WTC11 (cell line): ENCODE results near the gene PDZD2. TPM values are rescaled to one million over a fixed set of nuclear protein-coding genes. Genes with fewer than 3 reads are reported as not detected.
"Not testable (repeated sequence)": the region's sequence is repeated elsewhere in the genome, so short reads cannot be mapped to it uniquely, and the experiment has no call there.

ENCODE experiments used
- ATAC-seq: fragments of 200-7000 bp; cut with Tn5 transposase; 2 replicates; pipeline ENCODE4 v1.10.0; 2021; ENCODE audit warnings: mild to moderate bottlenecking, moderate library complexity
- CTCF ChIA-PET: fragments of 300-600 bp; sonication (Branson Sonifier 250); formaldehyde crosslinking; loops from one replicate; lab custom pipeline; 2021; ENCODE audit warnings: antibody characterized with exemption; lab: Charles Lee
- POLR2A ChIA-PET: fragments of 350-600 bp; sonication (Branson Sonifier 250); formaldehyde crosslinking; loops from one replicate; lab custom pipeline; 2021; ENCODE audit warnings: antibody characterized with exemption; lab: Charles Lee
- DNase-seq: peaks from one replicate; pipeline ENCODE4 v3.0.0; 2021; ENCODE audit warnings: low spot score
- H3K27ac Mint-ChIP-seq: 2 replicates; pipeline ENCODE4 v1.8.0; 2021; ENCODE audit warnings: mixed read lengths
- H3K27me3 Mint-ChIP-seq: 2 replicates; pipeline ENCODE4 v1.8.0; 2021; ENCODE audit warnings: low read depth, mild to moderate bottlenecking, moderate library complexity, mixed read lengths
- H3K36me3 Mint-ChIP-seq: 2 replicates; pipeline ENCODE4 v1.8.0; 2021; ENCODE audit warnings: mixed read lengths
- H3K4me1 Mint-ChIP-seq: 2 replicates; pipeline ENCODE4 v1.8.0; 2022; ENCODE audit warnings: mixed read lengths
- H3K4me3 Mint-ChIP-seq: 2 replicates; pipeline ENCODE4 v1.8.0; 2021; ENCODE audit warnings: mild to moderate bottlenecking, moderate library complexity, mixed read lengths
- H3K9me3 Mint-ChIP-seq: 2 replicates; pipeline ENCODE4 v1.8.0; 2021; ENCODE audit warnings: mixed read lengths
- CBFB ChIP-seq: sonication (generic); formaldehyde crosslinking; IDR thresholded peaks from 2 replicates; pipeline ENCODE4 v1.8.1; 2022; ENCODE audit warnings: mild to moderate bottlenecking, low read depth, missing genetic modification reagents
- ERG ChIP-seq: fragments of 250-450 bp; sonication (Bioruptor Pico); IDR thresholded peaks from 2 replicates; pipeline ENCODE4 v1.8.0; 2021; ENCODE audit warnings: mild to moderate bottlenecking
- JAZF1 ChIP-seq: fragments of 250-450 bp; sonication (Bioruptor Pico); IDR thresholded peaks from 2 replicates; pipeline ENCODE4 v1.9.0; 2021; ENCODE audit warnings: moderate library complexity, mild to moderate bottlenecking, inconsistent platforms
- JUN ChIP-seq: sonication (generic); formaldehyde crosslinking; IDR thresholded peaks from 2 replicates; pipeline ENCODE4 v1.8.0; 2023; ENCODE audit warnings: mild to moderate bottlenecking, missing genetic modification reagents
- MLX ChIP-seq: sonication (generic); formaldehyde crosslinking; IDR thresholded peaks from 2 replicates; pipeline ENCODE4 v1.8.1; 2023; ENCODE audit warnings: mild to moderate bottlenecking, missing genetic modification reagents, moderate library complexity
- SP1 ChIP-seq: sonication (generic); formaldehyde crosslinking; conservative IDR thresholded peaks from 2 replicates; pipeline ENCODE4 v1.8.1; 2022; ENCODE audit warnings: missing genetic modification reagents
- TEAD4 ChIP-seq: sonication (generic); formaldehyde crosslinking; IDR thresholded peaks from 2 replicates; pipeline ENCODE4 v1.8.0; 2022; ENCODE audit warnings: mild to moderate bottlenecking, missing genetic modification reagents
- TP53 ChIP-seq: sonication (generic); formaldehyde crosslinking; IDR thresholded peaks from 2 replicates; pipeline ENCODE4 v1.8.1; 2023; ENCODE audit warnings: mild to moderate bottlenecking, missing genetic modification reagents
- USF2 ChIP-seq: sonication (generic); formaldehyde crosslinking; IDR thresholded peaks from 2 replicates; pipeline ENCODE4 v1.8.1; 2023; ENCODE audit warnings: mild to moderate bottlenecking, missing genetic modification reagents, moderate library complexity
- ZNF219 ChIP-seq: sonication (generic); formaldehyde crosslinking; IDR thresholded peaks from 2 replicates; pipeline ENCODE4 v1.8.0; 2023; ENCODE audit warnings: missing genetic modification reagents, mild to moderate bottlenecking, borderline replicate concordance
- ZNF396 ChIP-seq: fragments of 250-450 bp; sonication (Bioruptor Pico); IDR thresholded peaks from 2 replicates; pipeline ENCODE4 v1.8.0; 2021; ENCODE audit warnings: mild to moderate bottlenecking, moderate library complexity, borderline replicate concordance
- ZNF423 ChIP-seq: fragments of 250-450 bp; sonication (Bioruptor Pico); IDR thresholded peaks from 2 replicates; pipeline ENCODE4 v2.1.2; 2022; ENCODE audit warnings: mild to moderate bottlenecking, moderate library complexity
- ZNF425 ChIP-seq: fragments of 250-450 bp; sonication (Bioruptor Pico); conservative IDR thresholded peaks from 2 replicates; pipeline ENCODE4 v1.9.0; 2021; ENCODE audit warnings: mild to moderate bottlenecking
- total RNA-seq: library from RNA; stranded (reverse); gene quantifications from 3 replicates; pipeline ENCODE4 v1.2.3, GENCODE V29; 2021
- TF ChIP-seq, protein P1 (sequence below): fragments of 250-450 bp; sonication (Bioruptor Pico); IDR thresholded peaks from 2 replicates; pipeline ENCODE4 v1.9.0; 2021; ENCODE audit warnings: moderate library complexity, mild to moderate bottlenecking, inconsistent platforms, borderline replicate concordance
- TF ChIP-seq, protein P2 (sequence below): sonication (generic); formaldehyde crosslinking; IDR thresholded peaks from 2 replicates; pipeline ENCODE4 v1.8.0; 2023; ENCODE audit warnings: missing genetic modification reagents, mild to moderate bottlenecking, borderline replicate concordance
- TF ChIP-seq, protein P3 (sequence below): sonication (generic); formaldehyde crosslinking; IDR thresholded peaks from 2 replicates; pipeline ENCODE4 v1.8.0; 2023; ENCODE audit warnings: missing genetic modification reagents

Gene PDZD2
- total RNA-seq, 1 experiment from 2014 or later: 11.4 TPM

DNA sequence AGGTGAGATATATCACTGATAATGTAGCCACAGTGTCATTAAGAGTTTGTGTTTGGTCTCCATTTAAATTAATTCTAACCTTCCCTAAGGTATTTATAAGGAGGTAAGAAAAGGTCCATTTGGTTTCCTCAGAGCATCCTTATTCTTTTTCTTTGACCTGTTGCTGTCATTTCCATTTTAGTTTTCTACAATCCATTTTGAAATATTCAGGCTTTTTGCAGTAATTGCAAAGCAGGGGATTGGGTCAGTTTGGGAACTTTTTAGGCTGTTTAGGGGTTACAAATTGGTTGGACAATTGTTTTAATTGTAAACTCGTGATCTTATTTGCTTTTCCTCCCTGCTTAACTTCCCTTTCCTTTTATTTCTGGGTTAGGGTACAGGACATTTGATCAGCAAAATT lies 42.6 kb upstream of the PDZD2 start:
- ATAC-seq (no peak), DNase-seq (no peak)
- Mint-ChIP-seq H3K9me3 (peaks cover 6% of the 10 kb centered on the region; the same call in 1 of the 2 replicates), H3K27me3 (no peaks in the 10 kb centered on the region), H3K27ac (no peak overlapping the region), H3K36me3 (no peaks in the 10 kb centered on the region), H3K4me3 (no peak overlapping the region), H3K4me1 (peaks cover 9% of the 10 kb centered on the region)
- ChIA-PET CTCF (no interaction called here), POLR2A (no interaction called here)
- TF ChIP-seq ZNF425: no peak
- TF ChIP-seq TEAD4 (CRISPR knock-in tag): no peak
- no peak for TF ChIP-seq JAZF1
- TF ChIP-seq JUN (CRISPR knock-in tag): no peak
- no peak for TF ChIP-seq ZNF219 (CRISPR knock-in tag)
- no peak for TF ChIP-seq SP1 (CRISPR knock-in tag)

- POLR2A ChIA-PET: interaction anchor here (0.6 kb wide), 2 partner anchors 168 to 276 kb away, joined by 3 to 5 read pairs; no protein-coding TSS in a partner anchor
- no peak for TF ChIP-seq ERG (CRISPR knock-in tag)
- TF ChIP-seq, protein P1, sequence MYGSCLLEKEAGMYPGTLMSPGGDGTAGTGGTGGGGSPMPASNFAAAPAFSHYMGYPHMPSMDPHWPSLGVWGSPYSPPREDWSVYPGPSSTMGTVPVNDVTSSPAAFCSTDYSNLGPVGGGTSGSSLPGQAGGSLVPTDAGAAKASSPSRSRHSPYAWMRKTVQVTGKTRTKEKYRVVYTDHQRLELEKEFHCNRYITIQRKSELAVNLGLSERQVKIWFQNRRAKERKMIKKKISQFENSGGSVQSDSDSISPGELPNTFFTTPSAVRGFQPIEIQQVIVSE (CRISPR knock-in tag): no peak
- no peak for ATAC-seq
- Mint-ChIP-seq H3K4me1 (peaks cover 9% of the 10 kb centered on the region), H3K9me3 (peaks cover 6% of the 10 kb centered on the region; the same call in 1 of the 2 replicates), H3K27ac (no peak overlapping the region), H3K4me3 (no peak overlapping the region), H3K27me3 (no peaks in the 10 kb centered on the region), H3K36me3 (no peaks in the 10 kb centered on the region)
- CTCF ChIA-PET: interaction anchor here (0.7 to 1.5 kb wide), 5 partner anchors 40 to 494 kb away, joined by 3 to 8 read pairs (median 3); partner anchors contain the start of gene PDZD2
- DNase-seq: no peak
Measured at GRCh38 chr5:31598640-31599611, 40.0 kb upstream of the PDZD2 start.

- H3K4me3 Mint-ChIP-seq, H3K27ac Mint-ChIP-seq, H3K9me3 Mint-ChIP-seq, ATAC-seq, DNase-seq, CTCF ChIA-PET, H3K4me1 Mint-ChIP-seq, POLR2A ChIA-PET, H3K27me3 Mint-ChIP-seq, H3K36me3 Mint-ChIP-seq: not testable (repeated sequence)
Measured at GRCh38 chr5:31602305-31602704, 36.6 kb upstream of the PDZD2 start.

GRCh38 chr5:31604240-31604639 lies 34.7 kb upstream of the PDZD2 start:
- ATAC-seq (no peak), DNase-seq (no peak)
- H3K4me1 Mint-ChIP-seq: peaks cover 2% of the 10 kb centered on the region; the same call in 1 of the 2 replicates
- no peaks in the 10 kb centered on the region for H3K36me3 Mint-ChIP-seq
- H3K4me3 Mint-ChIP-seq: no peak overlapping the region
- H3K27ac Mint-ChIP-seq: no peak overlapping the region
- no peaks in the 10 kb centered on the region for H3K9me3 Mint-ChIP-seq
- ChIA-PET POLR2A (interaction anchor here (0.6 kb wide), 1 partner anchor 251 kb away, joined by 3 read pairs; no protein-coding TSS in a partner anchor), CTCF (interaction anchor here (0.8 kb wide), 1 partner anchor 34 kb away, joined by 4 read pairs; no protein-coding TSS in a partner anchor)
- H3K27me3 Mint-ChIP-seq: no peaks in the 10 kb centered on the region
- TF ChIP-seq USF2 (no peak), CBFB (CRISPR knock-in tag) (no peak), ZNF423 (CRISPR knock-in tag) (no peak), ZNF396 (CRISPR knock-in tag) (no peak), MLX (CRISPR knock-in tag) (no peak), TP53 (CRISPR knock-in tag) (no peak)
- TF ChIP-seq, protein P2, sequence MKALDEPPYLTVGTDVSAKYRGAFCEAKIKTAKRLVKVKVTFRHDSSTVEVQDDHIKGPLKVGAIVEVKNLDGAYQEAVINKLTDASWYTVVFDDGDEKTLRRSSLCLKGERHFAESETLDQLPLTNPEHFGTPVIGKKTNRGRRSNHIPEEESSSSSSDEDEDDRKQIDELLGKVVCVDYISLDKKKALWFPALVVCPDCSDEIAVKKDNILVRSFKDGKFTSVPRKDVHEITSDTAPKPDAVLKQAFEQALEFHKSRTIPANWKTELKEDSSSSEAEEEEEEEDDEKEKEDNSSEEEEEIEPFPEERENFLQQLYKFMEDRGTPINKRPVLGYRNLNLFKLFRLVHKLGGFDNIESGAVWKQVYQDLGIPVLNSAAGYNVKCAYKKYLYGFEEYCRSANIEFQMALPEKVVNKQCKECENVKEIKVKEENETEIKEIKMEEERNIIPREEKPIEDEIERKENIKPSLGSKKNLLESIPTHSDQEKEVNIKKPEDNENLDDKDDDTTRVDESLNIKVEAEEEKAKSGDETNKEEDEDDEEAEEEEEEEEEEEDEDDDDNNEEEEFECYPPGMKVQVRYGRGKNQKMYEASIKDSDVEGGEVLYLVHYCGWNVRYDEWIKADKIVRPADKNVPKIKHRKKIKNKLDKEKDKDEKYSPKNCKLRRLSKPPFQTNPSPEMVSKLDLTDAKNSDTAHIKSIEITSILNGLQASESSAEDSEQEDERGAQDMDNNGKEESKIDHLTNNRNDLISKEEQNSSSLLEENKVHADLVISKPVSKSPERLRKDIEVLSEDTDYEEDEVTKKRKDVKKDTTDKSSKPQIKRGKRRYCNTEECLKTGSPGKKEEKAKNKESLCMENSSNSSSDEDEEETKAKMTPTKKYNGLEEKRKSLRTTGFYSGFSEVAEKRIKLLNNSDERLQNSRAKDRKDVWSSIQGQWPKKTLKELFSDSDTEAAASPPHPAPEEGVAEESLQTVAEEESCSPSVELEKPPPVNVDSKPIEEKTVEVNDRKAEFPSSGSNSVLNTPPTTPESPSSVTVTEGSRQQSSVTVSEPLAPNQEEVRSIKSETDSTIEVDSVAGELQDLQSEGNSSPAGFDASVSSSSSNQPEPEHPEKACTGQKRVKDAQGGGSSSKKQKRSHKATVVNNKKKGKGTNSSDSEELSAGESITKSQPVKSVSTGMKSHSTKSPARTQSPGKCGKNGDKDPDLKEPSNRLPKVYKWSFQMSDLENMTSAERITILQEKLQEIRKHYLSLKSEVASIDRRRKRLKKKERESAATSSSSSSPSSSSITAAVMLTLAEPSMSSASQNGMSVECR: no peak
- TF ChIP-seq, protein P3, sequence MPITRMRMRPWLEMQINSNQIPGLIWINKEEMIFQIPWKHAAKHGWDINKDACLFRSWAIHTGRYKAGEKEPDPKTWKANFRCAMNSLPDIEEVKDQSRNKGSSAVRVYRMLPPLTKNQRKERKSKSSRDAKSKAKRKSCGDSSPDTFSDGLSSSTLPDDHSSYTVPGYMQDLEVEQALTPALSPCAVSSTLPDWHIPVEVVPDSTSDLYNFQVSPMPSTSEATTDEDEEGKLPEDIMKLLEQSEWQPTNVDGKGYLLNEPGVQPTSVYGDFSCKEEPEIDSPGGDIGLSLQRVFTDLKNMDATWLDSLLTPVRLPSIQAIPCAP: no peak
